ENCODE data around the gene TSPAN11.

The TSPAN11 gene

GRCh38 chr12:30968211-30968610 is 41.7 kb downstream of the TSPAN11 start:
- no peak for TF ChIP-seq CTCF (IDR thresholded peaks at IDR 0.05)
- no peak for TF ChIP-seq ZFX (IDR thresholded peaks at IDR 0.05; ENCODE audit: borderline replicate concordance)
- H3K27ac ChIP-seq: no peak overlapping the region

DNA sequence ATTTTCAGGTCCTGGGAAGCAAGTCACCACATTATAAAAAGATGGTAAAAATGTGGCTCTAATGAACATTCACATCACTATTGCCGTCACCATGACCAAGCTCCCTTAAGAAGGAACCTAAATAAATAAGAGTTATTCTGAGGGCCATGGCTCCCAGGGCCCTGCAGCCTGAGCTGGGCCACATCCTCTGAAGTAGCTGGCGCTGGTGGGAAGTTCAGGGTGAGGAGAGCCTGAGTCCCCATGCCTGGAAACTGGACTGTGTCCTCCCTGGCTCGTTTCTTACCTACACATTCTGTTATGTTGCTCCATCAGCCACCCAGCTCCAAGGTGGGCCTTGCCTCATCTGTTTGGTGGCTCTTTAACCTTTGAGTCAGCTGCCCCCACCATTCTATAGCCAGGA is 42.5 kb downstream of the TSPAN11 start:
- H3K27ac ChIP-seq: no peak overlapping the region
- no peak for TF ChIP-seq CTCF (IDR thresholded peaks at IDR 0.05)
- TF ChIP-seq ZFX (IDR thresholded peaks at IDR 0.05; ENCODE audit: borderline replicate concordance): no peak

DNA sequence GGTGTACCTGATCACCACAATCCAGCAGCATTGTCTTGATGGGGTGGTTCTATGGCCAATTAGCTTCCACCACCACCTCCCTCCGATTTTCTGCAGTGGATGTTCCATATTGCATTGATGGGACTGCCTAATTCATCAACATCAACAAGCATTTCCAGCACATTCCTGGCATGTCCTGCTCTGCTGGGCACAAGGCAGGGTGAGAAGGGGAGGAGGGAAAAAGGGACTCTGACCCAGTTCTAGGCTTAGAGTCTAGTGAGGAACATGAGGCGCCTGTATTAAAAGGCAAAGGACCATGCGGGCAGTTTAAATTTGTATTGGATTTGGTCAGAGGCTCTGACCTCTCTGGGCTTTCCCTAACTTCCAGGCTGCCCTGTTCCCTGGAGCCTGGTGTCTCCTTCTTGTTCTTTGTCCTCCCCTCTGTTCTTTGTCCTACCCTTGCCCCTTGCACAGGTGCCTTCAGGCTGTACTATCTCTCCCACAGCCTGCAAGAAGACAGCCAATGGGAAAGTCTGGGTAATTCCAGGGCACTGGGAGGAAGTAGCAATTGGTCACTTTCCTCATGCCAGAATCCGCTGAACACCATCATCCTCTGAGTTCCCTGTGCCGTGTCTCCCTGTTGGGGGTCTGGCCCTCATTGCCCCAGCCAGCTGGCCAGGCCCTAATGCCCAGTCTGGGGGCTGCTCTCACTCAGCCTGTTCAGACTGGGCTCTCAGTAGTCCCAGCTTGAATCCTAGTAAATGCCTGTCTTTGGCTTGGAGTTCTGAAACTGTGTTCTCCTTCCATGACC is 43.3 kb downstream of the TSPAN11 start:
- TF ChIP-seq ZFX (IDR thresholded peaks at IDR 0.05; ENCODE audit: borderline replicate concordance): no peak
- no peak for TF ChIP-seq CTCF (IDR thresholded peaks at IDR 0.05)
- no peak overlapping the region for H3K27ac ChIP-seq

GRCh38 chr12:30970559-30971197 is 44.1 kb downstream of the TSPAN11 start:
- H3K27ac ChIP-seq: no peak overlapping the region
- no peak for TF ChIP-seq CTCF (IDR thresholded peaks at IDR 0.05)
- no peak for TF ChIP-seq ZFX (IDR thresholded peaks at IDR 0.05; ENCODE audit: borderline replicate concordance)

DNA sequence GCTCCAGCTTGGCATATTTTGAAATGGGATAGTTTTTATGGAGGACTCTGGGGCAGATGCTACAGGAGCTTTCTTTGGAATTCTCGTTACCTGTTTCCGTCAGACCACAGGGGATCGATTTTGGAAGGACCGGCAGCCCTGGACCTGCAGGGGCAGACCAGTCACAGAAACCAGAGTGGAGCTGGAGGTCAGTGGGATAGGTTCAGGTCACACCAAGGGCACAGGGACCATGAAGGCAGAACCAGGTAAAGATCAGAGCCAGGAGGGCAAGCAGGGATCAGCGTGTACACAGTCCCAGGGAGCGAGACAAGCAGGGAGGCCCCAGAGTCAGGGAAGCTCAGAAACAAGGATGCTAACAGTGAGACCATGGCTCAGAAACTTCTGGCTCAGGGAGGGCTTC is 45.5 kb downstream of the TSPAN11 start:
- H3K27ac ChIP-seq: no peak overlapping the region
- no peak for TF ChIP-seq ZFX (IDR thresholded peaks at IDR 0.05; ENCODE audit: borderline replicate concordance)
- TF ChIP-seq CTCF (IDR thresholded peaks at IDR 0.05): no peak

GRCh38 chr12:30973175-30973574 is 46.6 kb downstream of the TSPAN11 start:
- no peak for TF ChIP-seq ZFX (IDR thresholded peaks at IDR 0.05; ENCODE audit: borderline replicate concordance)
- no peak for TF ChIP-seq CTCF (IDR thresholded peaks at IDR 0.05)
- no peak overlapping the region for H3K27ac ChIP-seq

GRCh38 chr12:30973830-30974229 is 47.3 kb downstream of the TSPAN11 start:
- TF ChIP-seq ZFX (IDR thresholded peaks at IDR 0.05; ENCODE audit: borderline replicate concordance) (no peak), CTCF (IDR thresholded peaks at IDR 0.05) (no peak)
- no peak overlapping the region for H3K27ac ChIP-seq

All from 22Rv1 (cell line).